Lower leg skin (tissue), 4 donors: ENCODE data around the gene OR2F2. TPM values are rescaled to one million over a fixed set of nuclear protein-coding genes. Genes with fewer than 3 reads are reported as not detected.

ENCODE experiments used
- DNase-seq, 2 donors: peaks; one replicate each; pipeline ENCODE4 v3.0.0-alpha.2; 2019; ENCODE audit warnings: low spot score in 2 of 2
- H3K4me3 ChIP-seq: fragments of 200-600 bp; sonication (generic); 2 replicates; pipeline ENCODE4 v1.5.1; 2017; ENCODE audit warnings: mild to moderate bottlenecking, low read depth; ENCODE audit not compliant: poor library complexity, severe bottlenecking
- CTCF ChIP-seq, 3 donors: fragments of 450-650 bp; IDR thresholded peaks; one replicate each; pipeline ENCODE4 v1.5.1; 2016; ENCODE audit warnings: antibody characterized with exemption in 3 of 3, mild to moderate bottlenecking in 3 of 3, moderate library complexity in 2 of 3
- POLR2A ChIP-seq, 2 donors: fragments of 450-650 bp; IDR thresholded peaks; one replicate each; pipeline ENCODE4 v1.6.1; 2016 to 2017; ENCODE audit warnings: antibody characterized with exemption in 2 of 2, mild to moderate bottlenecking in 1 of 2, moderate library complexity in 1 of 2
- WGBS, 2 donors: methylation state at CpG; one replicate each; pipeline ENCODE4 v1.1.5; 2018; 5-methylcytosine and 5-hydroxymethylcytosine counted together
- intact Hi-C: fragments of 100-400 bp; cut with DNase I; formaldehyde crosslinking; loops from one replicate; pipeline ENCODE4 v1.15.0; 2023; ENCODE audit warnings: low total_unique reads
- total RNA-seq, 4 donors: library from RNA; depleted of rRNA; stranded (reverse); fragments of >200 nt; gene quantifications; one replicate each; pipeline ENCODE4 v1.1.0, GENCODE V29; 2016

OR2F2 gene
- total RNA-seq, 4 donors from 2014 or later, result not detected

GRCh38 chr7:143938379-143939243, 3.6 kb downstream of the OR2F2 start:
- WGBS, 2 donors, result 77% methylated on average over 5 of the region's 5 CpGs
- no peak overlapping the region for H3K4me3 ChIP-seq
- TF ChIP-seq CTCF (IDR thresholded peaks at IDR 0.05), result no peak
- no peak for TF ChIP-seq POLR2A (IDR thresholded peaks at IDR 0.05)
- intact Hi-C loops, result no loop called here
- DNase-seq, result no peak

- 75 to 93% methylated on average over 4 of the region's 4 CpGs for WGBS, 2 donors
- H3K4me3 ChIP-seq, result no peak overlapping the region
- no peak for DNase-seq
- intact Hi-C loops, result no loop called here
- TF ChIP-seq CTCF (IDR thresholded peaks at IDR 0.05) (no peak), POLR2A (IDR thresholded peaks at IDR 0.05) (no peak)
These were observed 10.4 kb downstream of the OR2F2 start for GRCh38 chr7:143945423-143945822.

- intact Hi-C loops, result no loop called here
- WGBS, 2 donors, result 49 to 81% methylated on average over 2 of the region's 2 CpGs
- TF ChIP-seq POLR2A (IDR thresholded peaks at IDR 0.05), result no peak
- TF ChIP-seq CTCF (IDR thresholded peaks at IDR 0.05), result no peak
These were observed 12.1 kb downstream of the OR2F2 start for GRCh38 chr7:143947111-143947510.

GRCh38 chr7:143948733-143949132, 13.7 kb downstream of the OR2F2 start:
- intact Hi-C loops, result no loop called here
- no peak overlapping the region for H3K4me3 ChIP-seq
- TF ChIP-seq CTCF (IDR thresholded peaks at IDR 0.05) (no peak), POLR2A (IDR thresholded peaks at IDR 0.05) (no peak)
- WGBS, 2 donors, result 54 to 71% methylated on average over 2 of the region's 2 CpGs
- DNase-seq, result no peak

More at GRCh38 chr7:143947111-143947510, 12.1 kb downstream of the OR2F2 start:
- H3K4me3 ChIP-seq, result no peak overlapping the region
- no peak for DNase-seq

- no peak overlapping the region for H3K4me3 ChIP-seq
- no peak for DNase-seq
- WGBS, 2 donors, result 53 to 54% methylated on average over 3 of the region's 3 CpGs
- no peak for TF ChIP-seq CTCF (IDR thresholded peaks at IDR 0.05)
- TF ChIP-seq POLR2A (IDR thresholded peaks at IDR 0.05), result no peak
- intact Hi-C loops, result no loop called here
These were observed 18.4 kb downstream of the OR2F2 start for GRCh38 chr7:143953421-143953820.
